HepG2 (cell line): ENCODE measurements around the gene PODN. TPM values are rescaled to one million over a fixed set of nuclear protein-coding genes. Genes with fewer than 3 reads are reported as not detected.

Experiments used
- ATAC-seq: fragments of 200-7000 bp; cut with Tn5 transposase; 3 replicates; pipeline ENCODE4 v1.9.1; 2020; ENCODE audit warnings: mild to moderate bottlenecking, moderate library complexity
- BruUV-seq: library from RNA; stranded (reverse); fragments of 400-500 nt; replicated peaks from 2 replicates; lab custom pipeline; 2021; lab: Mats Ljungman, UMichigan
- CTCF ChIA-PET: fragments of 300-600 bp; formaldehyde crosslinking; extraction: SDS; loops from one replicate; lab custom pipeline; 2021; ENCODE audit warnings: low total read pairs, inconsistent platforms, low intra/inter-chr PET ratio; lab: Yijun Ruan, JAX
- POLR2A ChIA-PET: fragments of 350-600 bp; sonication (Branson Sonifier 250); formaldehyde crosslinking; loops from one replicate; lab custom pipeline; 2020; ENCODE audit warnings: antibody characterized with exemption, inconsistent platforms; lab: Yijun Ruan, JAX
- DNase-seq: peaks from one replicate; pipeline ENCODE4 v3.0.0-alpha.2; 2015; ENCODE audit warnings: low spot score
- FAIRE-seq: peaks from 3 replicates; lab custom pipeline; 2011; peaks lifted over from hg19 to GRCh38; lab: Jason Lieb, UNC
- H2AFZ ChIP-seq: one replicate; pipeline ENCODE4 v1.6.1; 2011; ENCODE audit warnings: low read length, inconsistent platforms
- H3K27ac ChIP-seq: fragments of 300-600 bp; 3 replicates; pipeline ENCODE4 v1.8.0; 2011; ENCODE audit warnings: mixed run types, mild to moderate bottlenecking, mixed read lengths, low read length, inconsistent platforms; ENCODE audit not compliant: insufficient read depth; ENCODE audit errors: extremely low read length
- H3K27me3 ChIP-seq, 2 experiments: fragments of 200-600 bp in 1 of 2; 2 replicates in 1 of 2; 3 replicates in 1 of 2; pipeline versions ENCODE4 v1.6.0 to v1.8.0; 2011; ENCODE audit warnings: low read length in 2 of 2, mild to moderate bottlenecking in 2 of 2, moderate library complexity in 2 of 2, inconsistent platforms in 1 of 2; ENCODE audit not compliant: insufficient read depth in 2 of 2, control insufficient read depth in 1 of 2
- H3K36me3 ChIP-seq, 2 experiments: fragments of 200-600 bp in 1 of 2; replicated peaks in 1 of 2; 2 replicates in 1 of 2; 3 replicates in 1 of 2; pipeline versions ENCODE4 v1.5.1 to v1.8.0; 2011; ENCODE audit warnings: low read length in 2 of 2, inconsistent platforms in 1 of 2; ENCODE audit not compliant: insufficient read depth in 2 of 2, control insufficient read depth in 1 of 2
- H3K4me1 ChIP-seq: 2 replicates; pipeline ENCODE4 v1.5.1; 2012; ENCODE audit warnings: low read length, inconsistent platforms; ENCODE audit not compliant: insufficient read depth
- H3K4me2 ChIP-seq: 2 replicates; pipeline ENCODE4 v1.6.0; 2011; ENCODE audit warnings: low read depth, low read length, inconsistent platforms
- H3K4me3 ChIP-seq, 3 experiments: fragments of 200-600 bp in 1 of 3; sonication (generic), shearing (Covaris generic) in 1 of 3; replicated peaks in 1 of 3; 2 replicates each; pipeline ENCODE4 v1.5.1; 2011 to 2016; ENCODE audit warnings: low read length in 3 of 3, inconsistent platforms in 2 of 3, low read depth in 2 of 3, mild to moderate bottlenecking in 2 of 3, control low read depth in 1 of 3, mixed read lengths in 1 of 3; ENCODE audit not compliant: insufficient read depth in 1 of 3
- H3K79me2 ChIP-seq: one replicate; pipeline ENCODE4 v1.6.1; 2011; ENCODE audit warnings: low read length, inconsistent platforms; ENCODE audit not compliant: insufficient read depth
- H3K9ac ChIP-seq: 2 replicates; pipeline ENCODE4 v1.6.0; 2011; ENCODE audit warnings: mild to moderate bottlenecking, low read depth, low read length, inconsistent platforms; ENCODE audit not compliant: insufficient read depth
- H3K9me3 ChIP-seq: 2 replicates; pipeline ENCODE4 v1.5.1; 2012; ENCODE audit warnings: mild to moderate bottlenecking, low read length
- H4K20me1 ChIP-seq: 2 replicates; pipeline ENCODE4 v1.6.0; 2011; ENCODE audit warnings: inconsistent platforms, mild to moderate bottlenecking, low read length, moderate library complexity; ENCODE audit not compliant: insufficient read depth
- AGO2 ChIP-seq: fragments of 200-400 bp; formaldehyde crosslinking; optimal IDR thresholded peaks from 2 replicates; pipeline ENCODE3; 2017; ENCODE audit warnings: mild to moderate bottlenecking, low read depth, low read length, moderate library complexity
- ARID4A ChIP-seq: sonication (generic); formaldehyde crosslinking; IDR thresholded peaks from 2 replicates; pipeline ENCODE4 v1.5.0; 2020; ENCODE audit warnings: mild to moderate bottlenecking, missing genetic modification reagents, borderline replicate concordance
- HNF4A ChIP-seq: sonication (generic); formaldehyde crosslinking; IDR thresholded peaks from 2 replicates; pipeline ENCODE4 v1.4.0; 2020; ENCODE audit warnings: missing genetic modification reagents
- KMT2B ChIP-seq: IDR thresholded peaks from 2 replicates; pipeline ENCODE4 v1.6.1; 2016; ENCODE audit warnings: missing genetic modification reagents, missing compliant biosample characterization
- MLX ChIP-seq: IDR thresholded peaks from 2 replicates; pipeline ENCODE4 v1.6.1; 2016
- PRMT3 ChIP-seq: sonication (generic); formaldehyde crosslinking; IDR thresholded peaks from 2 replicates; pipeline ENCODE4 v1.8.1; 2022; ENCODE audit warnings: low read depth, mild to moderate bottlenecking, moderate library complexity, missing genetic modification reagents, borderline replicate concordance
- ZKSCAN1 ChIP-seq: fragments of 150-350 bp; IDR thresholded peaks from 2 replicates; pipeline ENCODE4 v1.6.1; 2014; ENCODE audit warnings: low read length
- ZNF660 ChIP-seq: sonication (generic); formaldehyde crosslinking; IDR thresholded peaks from 2 replicates; pipeline ENCODE4 v1.5.1; 2020; ENCODE audit warnings: mild to moderate bottlenecking, low read depth, missing genetic modification reagents, borderline replicate concordance
- WGBS: methylation state at CpG from one replicate; pipeline ENCODE4 v1.1.6; 2017; ENCODE audit warnings: low lambda C conversion rate; 5-methylcytosine and 5-hydroxymethylcytosine counted together
- in situ Hi-C: cut with HindIII; loops from 2 replicates; pipeline ENCODE4 v1.10.0; 2017; ENCODE audit warnings: low pct_unique_long_range_greater_than_20kb; ENCODE audit not compliant: extremely low pct_ligation_motif_present
- intact Hi-C: fragments of 100-400 bp; cut with micrococcal nuclease; formaldehyde crosslinking; loops from one replicate; pipeline ENCODE4 v1.10.0; 2022; ENCODE audit not compliant: unreplicated experiment
- polyA plus RNA-seq, 8 experiments: library from polyadenylated mRNA; depleted of rRNA in 3 of 8; stranded (reverse) in 7 of 8; unstranded in 1 of 8; fragments of >200 nt; fragmentation: Illumina TruSeq in 4 of 8; extraction: Trizol in 4 of 8; gene quantifications; 2 replicates each; pipeline versions ENCODE4 v1.2.1 to v1.2.3, GENCODE V29; 2011 to 2016; ENCODE audit warnings: low read depth in 4 of 8, missing spikeins in 1 of 8, mixed read lengths in 1 of 8; ENCODE audit not compliant: insufficient read depth in 1 of 8
- total RNA-seq, 5 experiments: library from RNA; depleted of rRNA; stranded (reverse); fragments of >200 nt; fragmentation: Illumina TruSeq; extraction: Trizol; gene quantifications; 2 replicates each; pipeline ENCODE4 v1.2.3, GENCODE V29; 2016; ENCODE audit warnings: low read depth in 1 of 5

PODN gene
- total and polyA plus RNA-seq, 2 of the 13 experiments (the other 11 are each of a cell fraction or from before 2014, with no cell fraction given) = 0.13 TPM; not detected in 1

GRCh38 chr1:53131590-53131938, 69.6 kb downstream of the PODN start:
- H2AFZ ChIP-seq = no peak overlapping the region
- H3K27me3 ChIP-seq = peaks cover 3 to 5% of the 10 kb centered on the region in 2 experiments; a peak in 3 of 5 replicates
- peaks cover 77% of the 10 kb centered on the region for H3K4me1 ChIP-seq
- CTCF ChIA-PET = no interaction called here
- FAIRE-seq (no peak), ATAC-seq (no peak), DNase-seq (no peak)
- H3K4me3 ChIP-seq = no peak overlapping the region
- no TSS peak for BruUV-seq
- H3K9ac ChIP-seq = no peak overlapping the region
- in situ Hi-C loops (no loop called here), intact Hi-C loops (no loop called here)
- H3K36me3 ChIP-seq = no peaks in the 10 kb centered on the region
- POLR2A ChIA-PET = interaction anchor here (0.9 to 2.9 kb wide), 6 partner anchors 10 to 51 kb away, joined by 3 to 16 read pairs (median 6); no protein-coding TSS in a partner anchor
- H3K4me2 ChIP-seq = peak overlapping the region; percentile 40
- H3K27ac ChIP-seq = peak overlapping the region; percentile 19
- no peaks in the 10 kb centered on the region for H4K20me1 ChIP-seq
- WGBS = 47% methylated on average over 2 of the region's 2 CpGs
- no peaks in the 10 kb centered on the region for H3K9me3 ChIP-seq
- no peaks in the 10 kb centered on the region for H3K79me2 ChIP-seq
- TF ChIP-seq KMT2B (CRISPR knock-in tag) = no peak
- TF ChIP-seq ZNF660 = no peak
- TF ChIP-seq MLX (CRISPR knock-in tag) = no peak
- no peak for TF ChIP-seq PRMT3 (CRISPR knock-in tag)
- TF ChIP-seq HNF4A = no peak
- TF ChIP-seq AGO2 = no peak
- 0 out of 2 replicates have a peak, but pooled peaks have one; percentile 1 for TF ChIP-seq ARID4A (CRISPR knock-in tag)
- TF ChIP-seq ZKSCAN1 = peak; percentile 45; the same call in 1 of the 2 replicates
